ENCODE results near the gene GNAI2.
A peak's percentile ranks its signal among the peaks of the same experiment; 100 is the strongest.

The GNAI2 gene

DNA sequence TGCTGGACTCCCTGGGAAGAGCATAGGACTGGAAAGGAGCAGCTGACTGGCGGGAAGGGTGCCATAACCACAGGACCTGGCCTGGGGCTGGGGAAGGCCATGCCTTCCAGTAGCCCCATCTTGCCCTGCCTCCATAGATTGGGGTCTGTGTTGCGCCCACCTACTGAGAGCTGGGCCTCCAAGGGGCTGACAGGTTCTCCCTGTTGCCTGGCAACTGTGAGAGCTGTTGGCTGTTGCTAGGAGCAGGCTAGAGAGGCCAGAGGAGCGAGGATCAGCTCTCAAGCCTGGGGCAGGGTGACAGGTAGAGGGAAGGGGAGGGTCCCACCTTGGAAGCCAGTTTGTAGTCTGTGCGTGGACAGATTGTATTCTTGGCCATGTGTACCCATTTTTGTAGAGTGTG, 2.8 kb upstream of the GNAI2 start:
- TF ChIP-seq, protein P1, sequence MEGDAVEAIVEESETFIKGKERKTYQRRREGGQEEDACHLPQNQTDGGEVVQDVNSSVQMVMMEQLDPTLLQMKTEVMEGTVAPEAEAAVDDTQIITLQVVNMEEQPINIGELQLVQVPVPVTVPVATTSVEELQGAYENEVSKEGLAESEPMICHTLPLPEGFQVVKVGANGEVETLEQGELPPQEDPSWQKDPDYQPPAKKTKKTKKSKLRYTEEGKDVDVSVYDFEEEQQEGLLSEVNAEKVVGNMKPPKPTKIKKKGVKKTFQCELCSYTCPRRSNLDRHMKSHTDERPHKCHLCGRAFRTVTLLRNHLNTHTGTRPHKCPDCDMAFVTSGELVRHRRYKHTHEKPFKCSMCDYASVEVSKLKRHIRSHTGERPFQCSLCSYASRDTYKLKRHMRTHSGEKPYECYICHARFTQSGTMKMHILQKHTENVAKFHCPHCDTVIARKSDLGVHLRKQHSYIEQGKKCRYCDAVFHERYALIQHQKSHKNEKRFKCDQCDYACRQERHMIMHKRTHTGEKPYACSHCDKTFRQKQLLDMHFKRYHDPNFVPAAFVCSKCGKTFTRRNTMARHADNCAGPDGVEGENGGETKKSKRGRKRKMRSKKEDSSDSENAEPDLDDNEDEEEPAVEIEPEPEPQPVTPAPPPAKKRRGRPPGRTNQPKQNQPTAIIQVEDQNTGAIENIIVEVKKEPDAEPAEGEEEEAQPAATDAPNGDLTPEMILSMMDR (conservative IDR thresholded peaks at IDR 0.05; ENCODE audit: low read depth, low read length) = no peak
- no peak overlapping the region for H3K4me3 ChIP-seq (ENCODE audit: low read length)

DNA sequence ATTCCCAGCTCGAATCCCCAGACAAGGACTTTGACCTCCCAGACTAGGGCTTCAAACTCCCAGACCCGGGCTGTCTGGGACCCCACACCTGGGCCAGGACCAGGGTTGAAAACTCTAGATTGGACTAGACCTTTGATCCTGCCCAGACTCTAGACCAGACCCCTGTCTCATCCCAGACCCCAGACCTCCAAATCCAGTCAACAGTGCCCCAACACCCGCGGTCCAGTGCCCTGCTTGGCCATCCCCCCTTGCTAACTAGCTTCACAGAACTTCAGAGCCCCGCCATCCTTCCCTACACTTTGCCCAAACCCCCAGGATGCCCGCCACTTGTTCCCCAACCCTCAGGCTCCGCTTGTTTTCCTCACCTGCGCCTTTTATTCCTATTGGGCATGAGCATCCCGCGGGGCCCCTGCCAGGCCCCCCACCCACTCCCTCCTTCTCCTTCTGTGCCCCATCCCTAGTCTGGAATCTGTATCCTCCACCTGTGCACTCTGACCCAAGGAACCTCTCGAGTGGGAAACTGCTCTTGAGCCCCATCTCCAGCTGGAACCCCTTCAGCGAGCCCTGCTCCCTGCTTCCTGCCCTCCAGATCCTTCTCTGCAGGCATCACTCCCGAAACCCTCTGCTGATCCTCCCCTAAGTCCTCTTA, 604 bp downstream of the GNAI2 start:
- no peak for DNase-seq (ENCODE audit: low read depth)
- peak overlapping the region; percentile 88 for H3K4me3 ChIP-seq (ENCODE audit: low read length)
- TF ChIP-seq, protein P1 (conservative IDR thresholded peaks at IDR 0.05; ENCODE audit: low read depth, low read length) = no peak

More for the DNA sequence above, 2.8 kb upstream of the GNAI2 start:
- no peak for DNase-seq (ENCODE audit: low read depth)

DNA sequence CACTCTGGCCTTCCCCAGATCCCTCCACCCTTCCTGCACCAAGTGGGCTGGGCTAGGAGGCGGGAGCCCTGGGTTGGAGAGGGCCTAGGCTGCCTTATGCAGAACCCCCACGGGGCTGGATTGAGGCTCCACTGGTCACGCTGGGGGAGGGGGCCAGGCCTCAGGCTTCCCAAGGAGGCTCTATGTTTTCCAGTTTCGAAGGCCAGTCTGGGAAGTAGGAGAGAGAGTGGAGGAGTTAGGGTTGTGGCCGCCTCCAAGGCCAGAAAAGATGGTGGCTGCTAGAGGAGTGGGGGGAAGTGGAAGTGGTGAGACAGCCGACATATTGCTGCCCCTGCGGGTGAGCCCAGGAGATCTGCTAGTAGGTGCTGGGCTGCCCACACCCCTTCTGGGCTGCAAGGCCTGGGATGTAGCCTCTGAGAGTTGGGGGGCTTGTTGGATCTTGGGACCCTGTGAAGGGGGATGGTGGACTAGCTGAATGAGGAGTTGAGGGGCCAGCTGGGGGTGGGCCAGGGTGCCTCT, 1.2 kb downstream of the GNAI2 start:
- TF ChIP-seq, protein P1 (conservative IDR thresholded peaks at IDR 0.05; ENCODE audit: low read depth, low read length) = no peak
- H3K4me3 ChIP-seq (ENCODE audit: low read length) = peak overlapping the region; percentile 88
- no peak for DNase-seq (ENCODE audit: low read depth)

DNA sequence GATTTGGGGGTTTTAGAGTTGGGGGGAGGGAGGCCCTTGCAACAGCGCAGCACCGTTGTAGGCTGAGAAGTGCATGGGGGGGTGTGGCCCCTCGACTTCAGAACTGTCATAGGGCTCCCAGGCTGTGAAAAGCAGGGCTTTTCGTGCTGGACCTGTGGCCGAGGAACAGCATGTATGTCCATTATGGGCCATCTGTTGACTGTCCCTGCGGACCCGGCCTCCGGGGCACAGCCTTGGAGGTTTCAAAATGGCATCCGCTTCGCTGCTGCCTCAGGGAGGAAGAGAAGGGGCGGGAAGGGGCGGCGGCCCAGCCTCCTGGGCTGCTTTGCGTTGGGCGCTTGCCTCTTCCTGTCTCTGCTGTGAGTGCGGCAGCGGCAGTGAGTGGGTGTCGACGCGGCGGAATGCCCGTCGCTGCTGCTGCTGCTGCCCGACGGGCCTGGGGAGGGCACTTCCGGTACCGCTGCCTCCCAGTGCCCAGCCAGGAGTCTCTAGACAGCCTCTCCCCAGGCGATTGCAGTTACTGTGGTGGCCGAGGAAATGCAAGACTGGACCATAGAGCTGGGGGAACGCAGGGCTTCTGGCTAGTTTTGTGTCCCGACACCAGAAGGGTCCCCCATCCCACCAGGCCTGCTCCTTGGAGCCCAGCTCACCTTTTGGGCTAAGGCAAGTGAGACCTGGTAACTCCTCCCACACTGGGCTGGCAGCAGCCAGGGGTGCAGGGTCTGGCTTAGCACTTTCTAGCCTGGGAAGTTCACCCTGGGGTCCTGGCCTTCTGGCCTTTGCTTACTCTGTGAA, 1.9 kb downstream of the GNAI2 start:
- peak overlapping the region; percentile 88 for H3K4me3 ChIP-seq (ENCODE audit: low read length)
- TF ChIP-seq, protein P1 (conservative IDR thresholded peaks at IDR 0.05; ENCODE audit: low read depth, low read length) = no peak
- no peak for DNase-seq (ENCODE audit: low read depth)

DNA sequence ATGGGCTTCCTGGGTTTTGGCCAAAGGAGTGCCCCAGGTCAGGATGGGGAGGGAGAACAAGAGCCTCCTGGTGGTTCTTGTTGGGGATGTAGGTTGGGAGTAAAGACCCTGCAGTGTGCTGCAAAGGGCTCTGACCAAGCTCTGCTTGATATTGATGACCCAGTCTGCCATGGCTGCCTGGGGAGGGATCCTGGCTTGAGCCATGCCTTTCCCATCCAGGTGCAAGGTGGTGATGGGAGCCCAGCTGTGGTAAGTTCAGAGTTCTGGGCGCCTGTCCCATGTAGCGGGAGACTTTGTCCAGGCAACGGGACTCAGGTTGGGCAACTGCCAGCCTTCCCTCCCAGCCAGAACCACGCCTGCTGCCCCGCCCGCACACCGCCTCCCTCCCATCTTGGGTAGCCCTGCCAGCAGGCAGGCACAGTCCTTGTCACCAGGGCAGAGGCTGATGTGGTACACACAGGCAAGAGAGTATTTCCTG, 2.6 kb downstream of the GNAI2 start:
- peak overlapping the region; percentile 88 for H3K4me3 ChIP-seq (ENCODE audit: low read length)
- TF ChIP-seq, protein P1 (conservative IDR thresholded peaks at IDR 0.05; ENCODE audit: low read depth, low read length) = peak; percentile 5
- no peak for DNase-seq (ENCODE audit: low read depth)

DNA sequence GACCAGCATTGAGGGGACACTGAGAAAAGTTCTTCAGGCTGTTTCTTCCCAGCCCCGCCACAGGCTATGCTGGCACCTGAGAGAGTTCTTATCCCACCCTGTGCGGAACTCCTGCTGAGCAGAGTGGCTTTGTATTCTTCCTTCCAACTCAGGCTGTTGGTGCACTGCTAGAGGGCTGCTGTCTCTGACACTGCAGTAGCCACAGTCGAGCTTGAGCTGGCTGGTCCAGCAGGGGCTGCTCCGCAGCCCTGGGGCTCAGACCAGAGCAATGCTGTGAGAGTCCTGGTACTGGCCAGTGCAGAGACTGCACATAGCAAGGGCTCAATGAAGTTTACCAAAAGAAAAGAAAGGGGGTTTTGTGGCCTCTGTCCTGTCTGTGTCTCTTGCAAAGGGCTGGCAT, 3.6 kb downstream of the GNAI2 start:
- H3K4me3 ChIP-seq (ENCODE audit: low read length) = no peak overlapping the region
- TF ChIP-seq, protein P1 (conservative IDR thresholded peaks at IDR 0.05; ENCODE audit: low read depth, low read length) = no peak
- DNase-seq (ENCODE audit: low read depth) = no peak
